ENCODE data around the gene LDLRAD4.

DNA sequence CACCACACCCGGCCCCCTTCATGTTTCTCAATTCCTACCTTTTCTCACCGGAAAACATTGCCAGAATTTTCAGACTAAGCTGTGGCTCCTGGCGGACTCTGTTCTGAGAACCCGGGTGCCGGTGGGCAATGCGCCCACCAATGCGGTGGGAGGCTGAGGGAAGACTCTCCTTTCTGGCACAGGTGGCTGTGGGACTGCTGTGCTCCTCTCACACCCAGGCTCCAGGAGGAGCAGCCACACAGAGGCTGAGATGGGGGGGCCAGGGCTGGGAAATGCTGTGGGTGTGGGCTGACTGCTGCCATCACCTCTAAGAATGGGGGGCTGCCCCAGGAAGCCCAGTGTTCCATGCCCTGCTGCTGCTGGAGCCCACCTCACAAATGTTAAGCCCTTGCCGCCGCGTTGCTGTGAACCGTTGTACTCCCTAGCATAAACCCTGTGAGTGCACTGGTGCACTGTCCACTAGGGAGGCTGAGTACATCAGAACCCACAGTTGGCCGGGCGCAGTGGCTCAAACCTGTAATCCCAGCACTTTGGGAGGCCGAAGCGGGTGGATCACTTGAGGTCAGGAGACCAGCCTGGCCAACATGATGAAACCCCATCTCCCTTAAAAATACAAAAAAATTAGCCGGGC is 152.6 kb downstream of the LDLRAD4 start:
- TF ChIP-seq, protein P1, sequence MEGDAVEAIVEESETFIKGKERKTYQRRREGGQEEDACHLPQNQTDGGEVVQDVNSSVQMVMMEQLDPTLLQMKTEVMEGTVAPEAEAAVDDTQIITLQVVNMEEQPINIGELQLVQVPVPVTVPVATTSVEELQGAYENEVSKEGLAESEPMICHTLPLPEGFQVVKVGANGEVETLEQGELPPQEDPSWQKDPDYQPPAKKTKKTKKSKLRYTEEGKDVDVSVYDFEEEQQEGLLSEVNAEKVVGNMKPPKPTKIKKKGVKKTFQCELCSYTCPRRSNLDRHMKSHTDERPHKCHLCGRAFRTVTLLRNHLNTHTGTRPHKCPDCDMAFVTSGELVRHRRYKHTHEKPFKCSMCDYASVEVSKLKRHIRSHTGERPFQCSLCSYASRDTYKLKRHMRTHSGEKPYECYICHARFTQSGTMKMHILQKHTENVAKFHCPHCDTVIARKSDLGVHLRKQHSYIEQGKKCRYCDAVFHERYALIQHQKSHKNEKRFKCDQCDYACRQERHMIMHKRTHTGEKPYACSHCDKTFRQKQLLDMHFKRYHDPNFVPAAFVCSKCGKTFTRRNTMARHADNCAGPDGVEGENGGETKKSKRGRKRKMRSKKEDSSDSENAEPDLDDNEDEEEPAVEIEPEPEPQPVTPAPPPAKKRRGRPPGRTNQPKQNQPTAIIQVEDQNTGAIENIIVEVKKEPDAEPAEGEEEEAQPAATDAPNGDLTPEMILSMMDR (conservative IDR thresholded peaks at IDR 0.05; ENCODE audit: low read depth, low read length): no peak
- TF ChIP-seq EZH2 (IDR thresholded peaks at IDR 0.05; ENCODE audit: borderline replicate concordance, low read depth, low read length, poor library complexity, severe bottlenecking): no peak

Measured in A673 (cell line).